PC-3 (cell line): ENCODE results near the gene NDUFAF8. TPM values are rescaled to one million over a fixed set of nuclear protein-coding genes. Genes with fewer than 3 reads are reported as not detected.

Experiments
- ATAC-seq: fragments of 200-7000 bp; cut with Tn5 transposase; 2 replicates; pipeline ENCODE4 v1.9.1; 2020; ENCODE audit warnings: mild to moderate bottlenecking, moderate library complexity
- BruUV-seq: library from RNA; stranded (reverse); fragments of 400-500 nt; replicated peaks from 2 replicates; lab custom pipeline; 2021; lab: Mats Ljungman, UMichigan
- CTCF ChIA-PET: fragments of 300-600 bp; sonication (Branson Sonifier 250); formaldehyde crosslinking; loops from one replicate; lab custom pipeline; 2022; ENCODE audit warnings: antibody characterized with exemption; lab: Charles Lee
- POLR2A ChIA-PET: fragments of 300-600 bp; sonication (Branson Sonifier 250); formaldehyde crosslinking; loops from one replicate; lab custom pipeline; 2022; ENCODE audit warnings: antibody characterized with exemption; ENCODE audit not compliant: unreplicated experiment; lab: Charles Lee
- DNase-seq: peaks from one replicate; pipeline ENCODE4 v3.0.0-alpha.2; 2015
- H2AFZ ChIP-seq: fragments of 300-600 bp; sonication (generic); 2 replicates; pipeline ENCODE4 v1.6.0; 2016; ENCODE audit warnings: antibody characterized with exemption, low read length
- H3F3A ChIP-seq: fragments of 300-600 bp; sonication (generic); one replicate; pipeline ENCODE4 v1.6.0; 2017; ENCODE audit warnings: antibody characterized with exemption, low read length, control low read depth, mild to moderate bottlenecking; ENCODE audit not compliant: unreplicated experiment
- H3K27ac ChIP-seq: fragments of 300-600 bp; sonication (generic); 2 replicates; pipeline ENCODE4 v1.5.1; 2016; ENCODE audit warnings: mild to moderate bottlenecking, low read length
- H3K27me3 ChIP-seq: fragments of 300-600 bp; sonication (generic); 2 replicates; pipeline ENCODE4 v1.6.1; 2016; ENCODE audit warnings: low read length, mixed read lengths
- H3K36me3 ChIP-seq: fragments of 300-600 bp; sonication (generic); 2 replicates; pipeline ENCODE4 v1.6.1; 2016; ENCODE audit warnings: low read depth, mixed run types, low read length, mixed read lengths
- H3K4me1 ChIP-seq: fragments of 300-600 bp; sonication (generic); 2 replicates; pipeline ENCODE4 v1.5.1; 2016; ENCODE audit warnings: low read length; ENCODE audit not compliant: insufficient read depth
- H3K4me2 ChIP-seq: fragments of 300-600 bp; sonication (generic); 2 replicates; pipeline ENCODE4 v1.6.0; 2016; ENCODE audit warnings: low read length
- H3K4me3 ChIP-seq: fragments of 300-600 bp; sonication (generic); 2 replicates; pipeline ENCODE4 v1.5.1; 2016; ENCODE audit warnings: mild to moderate bottlenecking, low read length, mixed read lengths
- H3K79me2 ChIP-seq: fragments of 300-600 bp; sonication (generic); 2 replicates; pipeline ENCODE4 v1.6.1; 2017; ENCODE audit warnings: low read length, mixed read lengths
- H3K9ac ChIP-seq: fragments of 300-600 bp; sonication (generic); 2 replicates; pipeline ENCODE4 v1.6.0; 2016; ENCODE audit warnings: mild to moderate bottlenecking, low read length
- H3K9me2 ChIP-seq: fragments of 300-600 bp; sonication (generic); replicated peaks from 2 replicates; pipeline ENCODE4 v1.6.1; 2016; ENCODE audit warnings: mixed run types, low read length, mixed read lengths
- H3K9me3 ChIP-seq: fragments of 300-600 bp; sonication (generic); 2 replicates; pipeline ENCODE4 v1.6.1; 2016; ENCODE audit warnings: low read length, mixed read lengths
- H4K20me1 ChIP-seq: fragments of 300-600 bp; sonication (generic); 2 replicates; pipeline ENCODE4 v1.6.1; 2016; ENCODE audit warnings: low read length, mixed read lengths
- EZH2 ChIP-seq: fragments of 300-600 bp; sonication (generic); IDR thresholded peaks from one replicate; pipeline ENCODE4 v1.6.1; 2017; ENCODE audit warnings: antibody characterized with exemption, mild to moderate bottlenecking, low read length; ENCODE audit not compliant: unreplicated experiment
- EZH2phosphoT487 ChIP-seq: fragments of 300-600 bp; sonication (generic); IDR thresholded peaks from 2 replicates; pipeline ENCODE4 v1.6.1; 2018; ENCODE audit warnings: mild to moderate bottlenecking, antibody characterized with exemption, low read length, borderline replicate concordance
- intact Hi-C: fragments of 100-400 bp; cut with micrococcal nuclease; formaldehyde crosslinking; loops from 2 replicates; pipeline ENCODE4 v1.9.0; 2023
- total RNA-seq: library from RNA; depleted of rRNA; stranded (reverse); fragments of >200 nt; gene quantifications from 2 replicates; pipeline ENCODE4 v1.2.3, GENCODE V29; 2014
- TF ChIP-seq, protein P1 (sequence below): fragments of 300-600 bp; sonication (generic); conservative IDR thresholded peaks from 2 replicates; pipeline ENCODE4 v1.5.1; 2017; ENCODE audit warnings: antibody characterized with exemption, low read depth, mild to moderate bottlenecking, low read length

Gene NDUFAF8
- total RNA-seq, 1 experiment from 2014 or later: 125 TPM

DNA sequence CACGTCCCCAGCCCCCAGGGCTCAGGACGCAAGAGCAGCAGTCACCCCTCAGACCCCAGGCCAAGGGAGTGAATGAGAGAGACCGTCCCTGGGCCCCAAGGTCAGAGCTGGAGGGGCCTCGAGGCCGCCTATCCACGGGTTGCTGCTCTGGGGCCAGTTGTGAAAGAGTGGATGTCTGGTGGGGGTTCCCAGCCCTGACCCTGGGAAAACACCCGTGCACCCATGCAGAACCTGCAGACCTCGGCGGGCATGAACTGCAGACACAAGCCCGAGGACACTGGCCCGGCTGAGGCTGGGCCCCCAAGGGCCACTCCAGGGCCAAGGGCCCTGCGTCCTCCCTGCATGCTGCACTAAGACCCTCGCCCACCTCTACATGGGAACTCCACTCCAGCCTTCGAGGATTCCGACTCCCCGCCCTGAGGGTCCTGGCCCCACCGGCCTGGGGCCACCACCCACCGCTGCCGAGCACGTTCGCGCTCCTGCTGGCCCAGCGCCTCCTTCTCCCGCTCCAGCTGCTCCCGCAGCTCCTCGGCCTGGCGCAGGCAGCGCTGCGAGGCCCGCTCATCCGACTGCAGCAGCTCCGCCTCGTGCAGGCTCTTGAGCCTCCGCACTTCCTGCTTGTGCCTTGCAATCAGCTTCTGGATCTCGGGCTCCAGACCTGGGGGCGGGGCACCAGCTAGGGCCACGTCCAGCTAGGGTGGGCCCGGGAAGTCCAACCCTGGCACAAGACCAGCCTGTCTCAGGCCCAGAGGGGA, 45.5 kb upstream of the NDUFAF8 start:
- H3K4me1 ChIP-seq: no peaks in the 10 kb centered on the region
- no peaks in the 10 kb centered on the region for H3K9me3 ChIP-seq
- ChIA-PET CTCF (no interaction called here), POLR2A (interaction anchor here (0.6 kb wide), 1 partner anchor 31 kb away, joined by 8 read pairs; no protein-coding TSS in a partner anchor)
- no peaks in the 10 kb centered on the region for H3K27me3 ChIP-seq
- no peak overlapping the region for H3K27ac ChIP-seq
- H3K36me3 ChIP-seq: no peaks in the 10 kb centered on the region; the same call in 1 of the 2 replicates
- intact Hi-C loops: no loop called here
- H4K20me1 ChIP-seq: no peaks in the 10 kb centered on the region
- no peak overlapping the region for H3K4me3 ChIP-seq
- ATAC-seq (no peak), DNase-seq (no peak)
- TF ChIP-seq, protein P1, sequence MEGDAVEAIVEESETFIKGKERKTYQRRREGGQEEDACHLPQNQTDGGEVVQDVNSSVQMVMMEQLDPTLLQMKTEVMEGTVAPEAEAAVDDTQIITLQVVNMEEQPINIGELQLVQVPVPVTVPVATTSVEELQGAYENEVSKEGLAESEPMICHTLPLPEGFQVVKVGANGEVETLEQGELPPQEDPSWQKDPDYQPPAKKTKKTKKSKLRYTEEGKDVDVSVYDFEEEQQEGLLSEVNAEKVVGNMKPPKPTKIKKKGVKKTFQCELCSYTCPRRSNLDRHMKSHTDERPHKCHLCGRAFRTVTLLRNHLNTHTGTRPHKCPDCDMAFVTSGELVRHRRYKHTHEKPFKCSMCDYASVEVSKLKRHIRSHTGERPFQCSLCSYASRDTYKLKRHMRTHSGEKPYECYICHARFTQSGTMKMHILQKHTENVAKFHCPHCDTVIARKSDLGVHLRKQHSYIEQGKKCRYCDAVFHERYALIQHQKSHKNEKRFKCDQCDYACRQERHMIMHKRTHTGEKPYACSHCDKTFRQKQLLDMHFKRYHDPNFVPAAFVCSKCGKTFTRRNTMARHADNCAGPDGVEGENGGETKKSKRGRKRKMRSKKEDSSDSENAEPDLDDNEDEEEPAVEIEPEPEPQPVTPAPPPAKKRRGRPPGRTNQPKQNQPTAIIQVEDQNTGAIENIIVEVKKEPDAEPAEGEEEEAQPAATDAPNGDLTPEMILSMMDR: no peak
- TF ChIP-seq EZH2phosphoT487: no peak
- no peak for TF ChIP-seq EZH2
- no peaks in the 10 kb centered on the region for H3K9me2 ChIP-seq
- no peaks in the 10 kb centered on the region for H3F3A ChIP-seq
- H3K9ac ChIP-seq: no peak overlapping the region
- H3K79me2 ChIP-seq: no peaks in the 10 kb centered on the region
- H2AFZ ChIP-seq: no peak overlapping the region
- H3K4me2 ChIP-seq: no peak overlapping the region
- no TSS peak for BruUV-seq

- CTCF ChIA-PET: no interaction called here
These were observed 44.8 kb upstream of the NDUFAF8 start for GRCh38 chr17:81194225-81194760.

More at GRCh38 chr17:81194225-81194760, 44.8 kb upstream of the NDUFAF8 start:
- ATAC-seq (no peak), DNase-seq (no peak)
- no peak overlapping the region for H3K4me3 ChIP-seq
- no peaks in the 10 kb centered on the region for H3F3A ChIP-seq
- no peaks in the 10 kb centered on the region for H3K9me2 ChIP-seq
- H3K4me1 ChIP-seq: no peaks in the 10 kb centered on the region
- no peaks in the 10 kb centered on the region for H3K79me2 ChIP-seq
- intact Hi-C loops: no loop called here
- no peak overlapping the region for H3K9ac ChIP-seq
- no TSS peak for BruUV-seq
- no peaks in the 10 kb centered on the region; the same call in 1 of the 2 replicates for H3K36me3 ChIP-seq
- H3K4me2 ChIP-seq: no peak overlapping the region
- H2AFZ ChIP-seq: no peak overlapping the region
- H3K27me3 ChIP-seq: no peaks in the 10 kb centered on the region
- H3K27ac ChIP-seq: no peak overlapping the region
- no peaks in the 10 kb centered on the region for H3K9me3 ChIP-seq
- TF ChIP-seq, protein P1: no peak
- TF ChIP-seq EZH2phosphoT487: no peak
- no peaks in the 10 kb centered on the region for H4K20me1 ChIP-seq
- POLR2A ChIA-PET: no interaction called here
